NCI-H2171 (cell line): ENCODE results near the gene CHRNA9.

ENCODE experiments used
- DNase-seq: peaks from one replicate; lab custom pipeline; 2025; lab: John Stamatoyannopoulos, UW

CHRNA9 gene

GRCh38 chr4:40337523-40337922 lies 2.4 kb downstream of the CHRNA9 start:
- DNase-seq = no peak

DNA sequence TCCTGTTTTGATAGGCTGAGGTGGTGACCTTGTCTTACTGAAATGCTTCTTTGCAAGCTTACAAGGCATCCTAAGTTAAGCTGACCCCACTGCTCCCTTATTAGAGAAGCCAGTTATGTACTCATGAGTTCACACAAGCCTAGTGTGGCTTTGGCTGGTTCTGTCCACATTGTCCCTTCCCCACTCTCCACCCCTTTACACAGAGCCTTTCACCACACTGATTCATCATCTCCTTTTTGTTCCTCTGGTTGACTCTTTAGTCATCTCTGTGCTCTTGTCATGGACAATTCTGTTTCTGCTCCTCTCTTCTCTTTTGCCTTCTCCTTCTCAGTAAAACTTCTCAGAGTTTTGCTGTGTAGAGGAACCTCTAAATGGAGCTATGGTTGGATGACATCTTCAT lies 4.9 kb downstream of the CHRNA9 start:
- no peak for DNase-seq

GRCh38 chr4:40347472-40347871 lies 12.3 kb downstream of the CHRNA9 start:
- DNase-seq = no peak

DNA sequence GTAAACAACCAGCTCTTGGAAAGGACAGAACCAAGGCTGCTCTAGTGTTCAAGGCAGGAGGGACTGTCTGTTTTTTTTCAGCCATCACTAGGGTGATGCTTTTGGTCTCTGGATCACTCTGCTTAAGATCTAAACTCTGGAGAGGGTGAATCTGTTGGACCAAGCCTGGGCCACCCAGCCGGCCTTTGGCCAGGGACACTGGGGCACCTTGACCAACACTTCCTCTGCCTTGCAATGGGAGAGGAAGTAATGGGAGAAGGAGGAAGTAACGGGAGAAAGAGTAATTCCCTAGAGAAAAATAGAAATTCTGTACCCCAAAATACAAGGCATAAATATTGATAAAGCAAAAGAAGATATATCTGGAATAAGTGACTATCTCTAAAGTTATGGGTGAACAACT lies 12.9 kb downstream of the CHRNA9 start:
- DNase-seq = no peak

DNA sequence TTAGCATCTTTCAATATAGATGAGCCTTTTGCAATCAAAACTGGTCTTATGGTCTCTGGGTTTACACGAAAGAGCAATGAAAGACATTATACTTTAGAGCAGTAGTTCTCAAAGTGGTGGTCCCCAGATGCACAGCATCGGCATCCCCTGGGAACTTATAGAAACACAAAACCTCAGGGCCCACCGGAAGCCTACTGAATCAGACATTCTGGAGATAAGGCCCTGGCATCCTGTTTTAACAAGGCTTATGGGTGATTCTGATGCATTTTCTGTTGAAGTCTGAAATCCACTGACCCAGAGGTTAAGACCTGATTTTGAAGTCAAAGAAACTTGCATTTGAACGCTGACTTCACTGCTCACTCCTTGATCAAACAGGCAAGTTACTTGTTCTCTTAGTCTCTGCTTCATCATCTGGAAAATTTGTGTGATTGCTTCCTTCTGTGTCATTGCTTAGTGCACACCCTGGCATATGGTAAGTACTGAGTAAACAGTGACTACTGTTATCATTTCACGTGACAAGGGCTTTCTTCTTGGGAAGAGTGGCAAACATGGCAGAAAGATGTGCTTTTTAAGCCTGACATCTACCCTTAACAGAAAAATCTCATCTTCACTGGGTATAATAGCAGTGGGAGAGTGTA lies 14.5 kb downstream of the CHRNA9 start:
- peak; percentile 46 for DNase-seq

GRCh38 chr4:40350627-40351227 lies 15.6 kb downstream of the CHRNA9 start:
- DNase-seq = no peak

DNA sequence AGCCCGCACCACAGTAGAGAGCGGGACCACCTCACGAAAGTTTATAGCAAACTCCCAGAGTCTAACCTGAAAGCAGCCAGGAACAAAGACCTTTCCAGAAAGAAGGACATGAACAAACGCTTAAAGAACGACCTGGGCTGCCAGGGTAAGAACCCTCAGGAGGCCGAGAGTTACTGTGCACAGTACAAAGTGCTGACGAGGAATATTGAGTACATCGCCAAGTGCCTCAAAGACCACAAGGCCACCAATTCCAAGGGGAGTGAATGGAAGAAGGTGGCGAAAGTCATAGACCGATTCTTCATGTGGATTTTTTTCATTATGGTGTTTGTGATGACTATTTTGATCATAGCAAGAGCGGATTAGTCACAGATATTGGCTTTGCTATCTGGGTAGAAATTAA lies 19.0 kb downstream of the CHRNA9 start:
- DNase-seq = no peak

GRCh38 chr4:40355131-40355530 lies 20.0 kb downstream of the CHRNA9 start:
- no peak for DNase-seq

DNA sequence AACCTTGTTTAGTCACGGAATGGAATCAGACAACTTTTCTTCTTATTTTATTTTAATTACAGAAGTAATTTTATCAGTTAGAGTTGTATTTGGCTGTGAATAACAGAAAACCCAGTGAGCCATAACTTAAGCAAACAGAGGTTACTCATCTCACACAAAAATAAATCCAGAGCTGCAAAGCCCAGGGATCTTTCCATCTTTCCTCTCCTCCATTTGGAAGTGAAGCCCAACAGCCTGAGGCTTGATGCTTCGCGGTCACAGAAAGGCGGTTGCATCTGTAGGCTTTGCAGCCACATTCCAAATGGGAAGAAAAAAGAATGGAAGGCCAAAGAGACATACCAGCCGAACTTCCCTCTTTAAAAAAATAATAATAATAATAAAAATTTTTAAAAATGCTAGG lies 22.6 kb downstream of the CHRNA9 start:
- no peak for DNase-seq

- DNase-seq = no peak
Measured at GRCh38 chr4:40361338-40361737, 26.2 kb downstream of the CHRNA9 start.

DNA sequence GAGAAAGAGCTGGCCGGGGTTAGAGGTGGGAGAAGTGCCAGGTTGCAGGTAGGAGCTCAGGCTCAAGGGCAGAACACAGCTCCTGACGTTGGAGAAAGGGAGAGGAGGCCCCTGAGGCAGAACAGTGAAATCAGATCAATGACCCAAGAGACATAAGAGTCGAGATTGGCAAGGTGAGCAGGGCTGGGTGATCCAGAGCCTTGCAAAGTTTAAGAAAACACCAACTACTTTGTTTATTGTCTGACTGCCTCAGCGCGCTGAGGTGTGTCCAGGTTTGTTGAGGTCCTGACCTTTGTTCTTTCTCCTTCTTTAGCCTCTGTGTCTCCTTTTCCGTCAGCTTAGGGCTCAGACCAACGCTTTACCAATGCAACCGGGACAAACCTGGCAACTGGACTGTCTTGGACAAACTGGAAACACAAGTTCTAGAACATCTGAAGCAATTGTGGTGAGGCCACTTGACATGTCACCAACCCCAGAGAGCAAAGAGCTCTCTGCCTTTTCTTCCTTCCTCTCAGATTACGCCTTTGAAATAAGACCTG lies 28.3 kb downstream of the CHRNA9 start:
- no peak for DNase-seq

GRCh38 chr4:40363945-40364344 lies 28.8 kb downstream of the CHRNA9 start:
- DNase-seq = no peak

- DNase-seq = no peak
Measured at GRCh38 chr4:40365766-40366165, 30.6 kb downstream of the CHRNA9 start.

- no peak for DNase-seq
Measured at GRCh38 chr4:40367451-40367850, 32.3 kb downstream of the CHRNA9 start.

DNA sequence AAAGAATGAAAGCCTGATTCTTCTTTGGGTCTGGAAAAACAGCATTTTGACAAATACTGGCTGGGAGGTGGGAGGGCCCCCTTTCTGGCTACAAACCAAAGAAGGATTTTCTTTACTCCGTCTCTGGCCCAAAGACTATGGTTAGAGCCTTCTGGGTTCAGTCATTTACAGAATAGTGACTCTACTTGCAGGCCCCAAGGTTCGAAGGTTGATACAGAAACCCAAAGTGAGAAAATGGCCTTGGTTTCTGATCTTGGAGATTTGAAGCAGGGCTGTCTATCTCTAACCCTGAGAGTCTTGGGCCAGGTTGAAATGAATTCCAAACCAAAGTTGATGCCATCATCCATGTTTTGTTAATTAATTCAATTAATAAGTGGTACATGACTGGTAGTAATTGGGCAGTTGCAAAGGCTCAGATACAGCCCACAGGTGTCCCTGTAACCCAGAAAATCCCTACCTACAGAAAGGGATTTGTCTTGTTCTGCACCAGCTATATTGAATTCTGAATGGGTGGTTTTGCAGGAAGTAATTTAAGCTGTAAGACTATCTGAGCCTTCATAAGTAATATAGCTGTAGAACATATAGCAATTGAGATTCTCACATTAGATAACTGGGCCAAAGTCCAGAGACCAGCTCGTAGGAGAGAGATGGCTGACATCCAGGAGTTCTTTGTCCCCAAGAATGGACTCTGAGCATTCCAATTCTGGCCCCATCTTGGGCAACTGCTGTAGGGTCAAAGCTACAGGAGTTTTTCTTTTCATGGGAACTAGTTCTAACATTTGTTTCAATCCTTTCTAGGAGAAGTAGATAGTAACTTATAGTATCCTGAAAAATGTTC lies 34.5 kb downstream of the CHRNA9 start:
- no peak for DNase-seq

- no peak for DNase-seq
Measured at GRCh38 chr4:40372651-40373050, 37.5 kb downstream of the CHRNA9 start.

DNA sequence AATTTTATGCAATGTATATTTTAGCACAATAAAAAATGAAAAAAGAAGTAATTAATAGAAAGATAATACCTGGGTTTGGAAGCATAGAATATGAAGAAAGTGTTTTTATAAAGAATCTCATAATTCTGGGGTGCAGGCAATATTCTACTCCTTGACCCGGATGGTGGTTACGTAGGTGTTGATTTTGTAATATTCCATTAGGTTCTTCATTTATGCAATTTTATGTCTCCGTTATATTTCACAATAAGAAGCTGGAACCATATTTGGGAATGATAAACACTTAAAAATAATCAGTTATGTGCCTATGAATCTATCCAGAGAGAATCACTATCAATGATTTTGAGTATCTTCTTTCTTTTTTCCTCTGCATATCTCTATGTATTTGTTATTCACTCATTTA lies 38.5 kb downstream of the CHRNA9 start:
- DNase-seq = no peak

- DNase-seq = no peak
Measured at GRCh38 chr4:40375095-40375494, 40.0 kb downstream of the CHRNA9 start.

DNA sequence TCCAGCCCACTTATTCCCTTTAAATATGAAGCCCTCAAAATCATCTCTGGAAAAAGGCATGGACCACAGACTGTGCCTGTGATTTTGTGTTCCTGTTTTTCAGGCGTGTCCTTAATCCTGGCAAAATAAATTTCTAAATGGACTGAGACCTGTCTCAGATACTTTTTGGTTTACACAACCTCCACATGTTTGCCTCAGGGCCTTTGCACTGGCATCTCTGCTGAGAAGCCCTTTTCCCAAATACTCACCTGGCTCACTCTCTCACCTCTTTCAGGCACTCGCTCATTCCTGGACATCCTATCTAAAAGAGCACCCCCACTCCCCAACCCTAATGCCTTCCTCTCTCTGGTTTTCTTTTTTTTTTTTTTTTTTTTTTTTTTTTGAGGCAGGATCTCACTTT lies 40.5 kb downstream of the CHRNA9 start:
- DNase-seq = no peak

GRCh38 chr4:40377512-40378365 lies 42.6 kb downstream of the CHRNA9 start:
- no peak for DNase-seq

- no peak for DNase-seq
Measured at GRCh38 chr4:40378619-40379018, 43.5 kb downstream of the CHRNA9 start.

GRCh38 chr4:40379248-40379647 lies 44.1 kb downstream of the CHRNA9 start:
- DNase-seq = no peak
